Pancreas (tissue), 10 donors: Measurements from ENCODE around the gene ANKRD35. TPM values are rescaled to one million over a fixed set of nuclear protein-coding genes. Genes with fewer than 3 reads are reported as not detected.
A peak's percentile ranks its signal among the peaks of the same experiment; 100 is the strongest.

ENCODE experiments used
- ATAC-seq, 4 donors: fragments of 200-7000 bp; cut with Tn5 transposase; one replicate each; pipeline versions ENCODE4 v1.8.0 to v1.9.1; 2020; ENCODE audit warnings: mild to moderate bottlenecking in 4 of 4, moderate library complexity in 4 of 4
- DNase-seq, 6 donors: peaks; one replicate each; pipeline ENCODE4 v3.0.0-alpha.2; 2020
- FAIRE-seq: peaks from 2 replicates; lab custom pipeline; 2012; peaks lifted over from hg19 to GRCh38; lab: Jason Lieb, UNC
- H3K27ac ChIP-seq, 4 donors: fragments of 200-600 bp; sonication (generic); 1 replicate in 3 of 4; 2 replicates in 1 of 4; pipeline versions ENCODE4 v1.5.0 to v1.8.0; 2020
- H3K27me3 ChIP-seq, 4 donors: fragments of 200-600 bp; one replicate each; pipeline ENCODE4 v1.8.0; 2021
- H3K36me3 ChIP-seq, 3 donors: fragments of 200-600 bp; sonication (generic) in 1 of 3; one replicate each; pipeline versions ENCODE4 v1.5.0 to v1.8.0; 2020 to 2021
- H3K4me1 ChIP-seq, 3 donors: fragments of 200-600 bp; one replicate each; pipeline ENCODE4 v1.8.0; 2021
- H3K4me3 ChIP-seq, 4 donors: fragments of 200-600 bp; sonication (generic) in 2 of 4; one replicate each; pipeline versions ENCODE4 v1.5.0 to v1.8.0; 2020 to 2021
- H3K9me3 ChIP-seq, 4 donors: fragments of 200-600 bp; one replicate each; pipeline ENCODE4 v1.8.0; 2021
- WGBS, 2 donors: extraction: QIAGEN DNeasy Blood & Tissue Kit; methylation state at CpG; one replicate each; pipeline ENCODE4 v1.1.7; 2013; 5-methylcytosine and 5-hydroxymethylcytosine counted together
- intact Hi-C, 3 donors: fragments of 100-400 bp; cut with DNase I; formaldehyde crosslinking; loops; one replicate each; pipeline versions ENCODE4 v1.11.1 to v1.14.2; 2022
- polyA plus RNA-seq, 2 donors: library from polyadenylated mRNA; stranded (reverse); fragments of 200-250 nt; gene quantifications; one replicate each; pipeline ENCODE4 v1.2.3, GENCODE V29; 2013
- total RNA-seq, 6 donors: library from RNA; stranded (reverse); fragmentation: NEBNext Ultra II Directional in 4 of 6; extraction: Animal tissue kit (Norgen Biotek cat#: 25700) in 4 of 6; gene quantifications; one replicate each; pipeline versions ENCODE4 v1.2.1 to v1.2.4, GENCODE V29; 2021 to 2023
- TF ChIP-seq, protein P1 (sequence below), 4 donors: fragments of 200-600 bp; sonication (generic) in 3 of 4; IDR thresholded peaks; one replicate each; pipeline versions ENCODE4 v1.5.0 to v1.8.0; 2021; ENCODE audit warnings: antibody characterized with exemption in 4 of 4
- donor health status: healthy with polysubstance abuse.
- donor health status: DM: no; HTN: no; CAD: no; lungs with moderate emphysema.
- donor health status: DM: no; HTN: no; CAD: no.
- donor health status: control.
- donor health status: control.
- donor health status: Bipolar disorder and iron deficiency.
- donor health status: DM: yes; HTN: yes; CAD: no.
- donor health status: DM: no; HTN: no; CAD: no.
- donor health status: DM: no; HTN: no; CAD: no.
- donor health status: DM: yes; HTN: yes; CAD: no.

The ANKRD35 gene
- total and polyA plus RNA-seq, 8 donors, result 0.04 to 0.68 (median 0.37) TPM

DNA sequence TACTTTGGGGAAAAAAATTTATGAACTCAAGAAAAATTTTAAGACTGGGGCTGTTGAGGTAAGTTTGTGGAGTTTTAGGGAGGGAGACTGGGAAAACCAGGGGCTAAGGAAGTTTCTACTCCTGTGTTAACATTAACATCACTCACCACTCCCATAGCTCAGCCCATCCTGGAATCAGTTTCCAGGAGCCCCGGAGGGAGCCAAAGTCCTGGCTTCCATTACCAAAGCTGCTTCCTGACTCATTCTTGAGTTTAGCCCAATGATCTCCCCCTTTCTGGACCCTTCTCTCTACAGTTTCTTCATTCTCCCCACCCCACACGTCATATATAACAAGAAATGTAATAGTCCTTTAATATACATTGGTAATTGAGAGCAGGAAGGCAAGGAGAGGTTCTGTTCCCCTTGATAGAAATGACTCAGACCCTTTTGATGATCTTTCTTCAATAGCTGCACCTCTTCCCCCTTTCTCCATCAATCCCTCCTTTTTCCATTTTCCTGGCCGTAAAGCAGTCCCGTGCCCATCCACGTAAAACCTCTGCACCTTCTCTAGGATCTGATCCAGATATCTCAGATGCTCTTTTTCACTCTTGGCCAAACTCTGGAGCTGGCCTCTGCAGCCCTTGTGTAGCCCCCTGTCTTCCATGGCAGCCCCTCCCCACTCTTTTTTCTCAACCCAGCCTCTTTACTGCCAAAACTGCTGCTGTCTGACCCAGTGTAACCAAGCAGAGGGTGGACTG lies 22.2 kb downstream of the ANKRD35 start:
- intact Hi-C loops, result no loop called here
- DNase-seq, result no peak
- Histone ChIP-seq H3K36me3 (no peaks in the 10 kb centered on the region), H3K27ac (no peak overlapping the region), H3K27me3 (no peaks in the 10 kb centered on the region), H3K4me1 (peaks cover 0 to 3% (median 0%) of the 10 kb centered on the region in 3 donors), H3K9me3 (no peaks in the 10 kb centered on the region), H3K4me3 (no peak overlapping the region)
- 71 to 82% methylated on average over 5 of the region's 5 CpGs for WGBS, 2 donors
- no peak for FAIRE-seq
- no peak for ATAC-seq
- TF ChIP-seq, protein P1, sequence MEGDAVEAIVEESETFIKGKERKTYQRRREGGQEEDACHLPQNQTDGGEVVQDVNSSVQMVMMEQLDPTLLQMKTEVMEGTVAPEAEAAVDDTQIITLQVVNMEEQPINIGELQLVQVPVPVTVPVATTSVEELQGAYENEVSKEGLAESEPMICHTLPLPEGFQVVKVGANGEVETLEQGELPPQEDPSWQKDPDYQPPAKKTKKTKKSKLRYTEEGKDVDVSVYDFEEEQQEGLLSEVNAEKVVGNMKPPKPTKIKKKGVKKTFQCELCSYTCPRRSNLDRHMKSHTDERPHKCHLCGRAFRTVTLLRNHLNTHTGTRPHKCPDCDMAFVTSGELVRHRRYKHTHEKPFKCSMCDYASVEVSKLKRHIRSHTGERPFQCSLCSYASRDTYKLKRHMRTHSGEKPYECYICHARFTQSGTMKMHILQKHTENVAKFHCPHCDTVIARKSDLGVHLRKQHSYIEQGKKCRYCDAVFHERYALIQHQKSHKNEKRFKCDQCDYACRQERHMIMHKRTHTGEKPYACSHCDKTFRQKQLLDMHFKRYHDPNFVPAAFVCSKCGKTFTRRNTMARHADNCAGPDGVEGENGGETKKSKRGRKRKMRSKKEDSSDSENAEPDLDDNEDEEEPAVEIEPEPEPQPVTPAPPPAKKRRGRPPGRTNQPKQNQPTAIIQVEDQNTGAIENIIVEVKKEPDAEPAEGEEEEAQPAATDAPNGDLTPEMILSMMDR (IDR thresholded peaks at IDR 0.05), result no peak

- Histone ChIP-seq H3K27me3 (no peaks in the 10 kb centered on the region), H3K4me1 (peaks cover 0 to 4% (median 3%) of the 10 kb centered on the region in 3 donors), H3K27ac (peak overlapping the region; percentile 51 to 84 (median 76)), H3K36me3 (peaks cover 0 to 10% (median 0%) of the 10 kb centered on the region in 3 donors), H3K4me3 (peak overlapping the region; percentile 64 to 92 (median 76)), H3K9me3 (no peaks in the 10 kb centered on the region)
- ATAC-seq, result peak; percentile 82 to 91 (median 86)
- no peak for FAIRE-seq
- DNase-seq, result peak; percentile 90 to 95 (median 92)
- TF ChIP-seq, protein P1 (IDR thresholded peaks at IDR 0.05), result no peak
- WGBS, 2 donors, result 0 to 1% methylated on average over 40 to 41 of the region's 41 CpGs
- intact Hi-C loops, result no loop called here
Observed at GRCh38 chr1:145859491-145860023, 26.1 kb downstream of the ANKRD35 start.

GRCh38 chr1:145858901-145859490 lies 26.7 kb downstream of the ANKRD35 start, which contains the start of gene PIAS3:
PIAS3 (minus strand) TSS chr1:145859081; CDS start chr1:145858990, 91 bp downstream.
- ATAC-seq (peak; percentile 93 to 97 (median 95)), FAIRE-seq (no peak), DNase-seq (peak; percentile 94 to 98 (median 96))
- TF ChIP-seq, protein P1 (IDR thresholded peaks at IDR 0.05), result no peak
- H3K27ac ChIP-seq, result peak within 1 kb of the TSS; percentile 51 to 84 (median 76)
- H3K9me3 ChIP-seq, result no peaks in the 10 kb centered on the region
- H3K27me3 ChIP-seq, result no peaks in the 10 kb centered on the region
- H3K36me3 ChIP-seq, result peaks cover 0 to 14% (median 0%) of the 10 kb centered on the region in 3 donors
- peaks cover 0 to 4% (median 3%) of the 10 kb centered on the region in 3 donors for H3K4me1 ChIP-seq
- intact Hi-C loops, result no loop called here
- H3K4me3 ChIP-seq, result peak within 1 kb of the TSS; percentile 64 to 92 (median 76)
- 0 to 1% methylated on average over 31 to 42 of the region's 42 CpGs for WGBS, 2 donors

GRCh38 chr1:145858238-145858900 lies 27.3 kb downstream of the ANKRD35 start:
- DNase-seq (peak; percentile 43 to 78 (median 61)), FAIRE-seq (no peak), ATAC-seq (peak; percentile 26 to 56 (median 32))
- Histone ChIP-seq H3K4me1 (peaks cover 0 to 4% (median 3%) of the 10 kb centered on the region in 3 donors), H3K9me3 (no peaks in the 10 kb centered on the region), H3K36me3 (peaks cover 0 to 18% (median 0%) of the 10 kb centered on the region in 3 donors), H3K4me3 (peak overlapping the region; percentile 64 to 92 (median 76)), H3K27ac (peak overlapping the region; percentile 51 to 84 (median 76)), H3K27me3 (no peaks in the 10 kb centered on the region)
- intact Hi-C loops, result no loop called here
- WGBS, 2 donors, result 0 to 1% methylated on average over 27 to 35 of the region's 35 CpGs
- TF ChIP-seq, protein P1 (IDR thresholded peaks at IDR 0.05), result no peak
